DOHH2 (cell line): Measurements from ENCODE around the gene KNDC1.

ENCODE experiments used
- H3F3A ChIP-seq: fragments of 200-600 bp; sonication (generic), shearing (Covaris generic); 2 replicates; pipeline ENCODE4 v1.6.0; 2016; ENCODE audit warnings: antibody characterized with exemption, mild to moderate bottlenecking; ENCODE audit not compliant: control insufficient read depth, insufficient read depth
- H3K27ac ChIP-seq: fragments of 200-600 bp; sonication (generic); 2 replicates; pipeline ENCODE4 v1.5.1; 2014; ENCODE audit warnings: low read depth, mild to moderate bottlenecking, low read length, moderate library complexity
- H3K27me3 ChIP-seq: fragments of 200-600 bp; sonication (generic); 2 replicates; pipeline ENCODE4 v1.6.1; 2014; ENCODE audit warnings: mild to moderate bottlenecking, low read length, mixed read lengths; ENCODE audit not compliant: control insufficient read depth
- H3K36me3 ChIP-seq: fragments of 200-600 bp; sonication (generic); 2 replicates; pipeline ENCODE4 v1.6.1; 2014; ENCODE audit warnings: mild to moderate bottlenecking, low read length, moderate library complexity, mixed read lengths; ENCODE audit not compliant: control insufficient read depth
- H3K4me1 ChIP-seq: fragments of 200-600 bp; sonication (generic); 2 replicates; pipeline ENCODE4 v1.6.1; 2014; ENCODE audit warnings: mild to moderate bottlenecking, low read length, mixed read lengths; ENCODE audit not compliant: control insufficient read depth
- H3K4me2 ChIP-seq: fragments of 200-600 bp; sonication (generic); 2 replicates; pipeline ENCODE4 v1.6.0; 2014; ENCODE audit warnings: mild to moderate bottlenecking, low read length, moderate library complexity
- H3K4me3 ChIP-seq: fragments of 200-600 bp; sonication (generic); 2 replicates; pipeline ENCODE4 v1.5.1; 2014; ENCODE audit warnings: mild to moderate bottlenecking, low read length, mixed read lengths
- H3K79me2 ChIP-seq: fragments of 200-600 bp; sonication (generic); 2 replicates; pipeline ENCODE4 v1.6.1; 2014; ENCODE audit warnings: mild to moderate bottlenecking, low read length, mixed read lengths; ENCODE audit not compliant: control insufficient read depth
- H3K9me2 ChIP-seq: fragments of 200-600 bp; sonication (generic); replicated peaks from 2 replicates; pipeline ENCODE4 v1.6.1; 2014; ENCODE audit warnings: mild to moderate bottlenecking, low read length, mixed read lengths; ENCODE audit not compliant: control insufficient read depth
- H3K9me3 ChIP-seq: fragments of 200-600 bp; sonication (generic); 2 replicates; pipeline ENCODE4 v1.6.1; 2014; ENCODE audit warnings: antibody characterized with exemption, low read length, mixed read lengths; ENCODE audit not compliant: control insufficient read depth, insufficient read depth
- H4K20me1 ChIP-seq: fragments of 200-600 bp; sonication (generic); 2 replicates; pipeline ENCODE4 v1.6.0; 2014; ENCODE audit warnings: low read depth, mild to moderate bottlenecking, antibody characterized with exemption, low read length, moderate library complexity; ENCODE audit not compliant: control insufficient read depth, insufficient read depth
- CTCF ChIP-seq: fragments of 200-600 bp; sonication (generic); IDR thresholded peaks from one replicate; pipeline ENCODE4 v1.5.1; 2014; ENCODE audit warnings: antibody characterized with exemption, mild to moderate bottlenecking, low read depth, low read length; ENCODE audit not compliant: poor library complexity, severe bottlenecking
- EZH2phosphoT487 ChIP-seq: fragments of 200-600 bp; sonication (generic); IDR thresholded peaks from 2 replicates; pipeline ENCODE4 v1.6.1; 2017; ENCODE audit warnings: borderline replicate concordance, mild to moderate bottlenecking, antibody characterized with exemption, low read length, moderate library complexity, mixed read lengths

KNDC1 gene

GRCh38 chr10:133184591-133185244 is 24.7 kb downstream of the KNDC1 start:
- no peaks in the 10 kb centered on the region for H3K4me1 ChIP-seq
- no peaks in the 10 kb centered on the region for H3F3A ChIP-seq
- H3K27ac ChIP-seq: no peak overlapping the region
- H3K9me3 ChIP-seq: peaks cover 43% of the 10 kb centered on the region; the same call in 1 of the 2 replicates
- H3K27me3 ChIP-seq: no peaks in the 10 kb centered on the region
- no peaks in the 10 kb centered on the region for H4K20me1 ChIP-seq
- no peak for TF ChIP-seq CTCF
- no peak overlapping the region for H3K4me3 ChIP-seq
- no peaks in the 10 kb centered on the region for H3K36me3 ChIP-seq
- no peaks in the 10 kb centered on the region for H3K79me2 ChIP-seq
- H3K9me2 ChIP-seq: no peaks in the 10 kb centered on the region
- no peak overlapping the region for H3K4me2 ChIP-seq

- H3K79me2 ChIP-seq: no peaks in the 10 kb centered on the region
- no peaks in the 10 kb centered on the region for H3K27me3 ChIP-seq
- no peak overlapping the region for H3K4me3 ChIP-seq
- no peak overlapping the region for H3K27ac ChIP-seq
- H3K4me1 ChIP-seq: no peaks in the 10 kb centered on the region
- peaks cover 39% of the 10 kb centered on the region; the same call in 1 of the 2 replicates for H3K9me3 ChIP-seq
- H4K20me1 ChIP-seq: no peaks in the 10 kb centered on the region
- no peak overlapping the region for H3K4me2 ChIP-seq
- no peaks in the 10 kb centered on the region for H3F3A ChIP-seq
- H3K9me2 ChIP-seq: no peaks in the 10 kb centered on the region
- no peak for TF ChIP-seq CTCF
- TF ChIP-seq EZH2phosphoT487: no peak
- no peaks in the 10 kb centered on the region for H3K36me3 ChIP-seq
These were observed 25.4 kb downstream of the KNDC1 start for GRCh38 chr10:133185421-133185820.

GRCh38 chr10:133185916-133186315 is 25.9 kb downstream of the KNDC1 start:
- Histone ChIP-seq H3K4me3 (no peak overlapping the region), H4K20me1 (no peaks in the 10 kb centered on the region), H3K27ac (no peak overlapping the region), H3K9me2 (no peaks in the 10 kb centered on the region), H3K36me3 (no peaks in the 10 kb centered on the region), H3K27me3 (no peaks in the 10 kb centered on the region), H3K4me2 (no peak overlapping the region), H3K79me2 (no peaks in the 10 kb centered on the region), H3K9me3 (peaks cover 39% of the 10 kb centered on the region; the same call in 1 of the 2 replicates), H3F3A (no peaks in the 10 kb centered on the region), H3K4me1 (no peaks in the 10 kb centered on the region)
- TF ChIP-seq CTCF (no peak), EZH2phosphoT487 (no peak)
